ENCODE data around the gene TMEM272.

Gene TMEM272

GRCh38 chr13:51811920-51812451 is 33.0 kb downstream of the TMEM272 start:
- H3K4me3 ChIP-seq (ENCODE audit: control insufficient read depth, low read depth, low read length) = no peak overlapping the region
- no peak for TF ChIP-seq CTCF (IDR thresholded peaks at IDR 0.05; ENCODE audit: control insufficient read depth, insufficient read depth, low read depth, low read length, missing control alignments)
- no peak for DNase-seq (ENCODE audit: low read depth)

- no peak for TF ChIP-seq CTCF (IDR thresholded peaks at IDR 0.05; ENCODE audit: control insufficient read depth, insufficient read depth, low read depth, low read length, missing control alignments)
- H3K4me3 ChIP-seq (ENCODE audit: control insufficient read depth, low read depth, low read length) = no peak overlapping the region
- no peak for DNase-seq (ENCODE audit: low read depth)
Observed at GRCh38 chr13:51811046-51811445, 33.9 kb downstream of the TMEM272 start.

- TF ChIP-seq CTCF (IDR thresholded peaks at IDR 0.05; ENCODE audit: control insufficient read depth, insufficient read depth, low read depth, low read length, missing control alignments) = no peak
- no peak for DNase-seq (ENCODE audit: low read depth)
- no peak overlapping the region for H3K4me3 ChIP-seq (ENCODE audit: control insufficient read depth, low read depth, low read length)
Observed at GRCh38 chr13:51808811-51809210, 36.2 kb downstream of the TMEM272 start.

- TF ChIP-seq CTCF (IDR thresholded peaks at IDR 0.05; ENCODE audit: control insufficient read depth, insufficient read depth, low read depth, low read length, missing control alignments) = no peak
- DNase-seq (ENCODE audit: low read depth) = no peak
- H3K4me3 ChIP-seq (ENCODE audit: control insufficient read depth, low read depth, low read length) = no peak overlapping the region
Observed at GRCh38 chr13:51807041-51807440, 37.9 kb downstream of the TMEM272 start.

- DNase-seq (ENCODE audit: low read depth) = no peak
- H3K4me3 ChIP-seq (ENCODE audit: control insufficient read depth, low read depth, low read length) = no peak overlapping the region
- TF ChIP-seq CTCF (IDR thresholded peaks at IDR 0.05; ENCODE audit: control insufficient read depth, insufficient read depth, low read depth, low read length, missing control alignments) = no peak
Observed at GRCh38 chr13:51806566-51806965, 38.4 kb downstream of the TMEM272 start.

GRCh38 chr13:51805925-51806324 is 39.1 kb downstream of the TMEM272 start:
- DNase-seq (ENCODE audit: low read depth) = no peak
- TF ChIP-seq CTCF (IDR thresholded peaks at IDR 0.05; ENCODE audit: control insufficient read depth, insufficient read depth, low read depth, low read length, missing control alignments) = no peak
- no peak overlapping the region for H3K4me3 ChIP-seq (ENCODE audit: control insufficient read depth, low read depth, low read length)

GRCh38 chr13:51805313-51805712 is 39.7 kb downstream of the TMEM272 start:
- DNase-seq (ENCODE audit: low read depth) = no peak
- no peak overlapping the region for H3K4me3 ChIP-seq (ENCODE audit: control insufficient read depth, low read depth, low read length)
- no peak for TF ChIP-seq CTCF (IDR thresholded peaks at IDR 0.05; ENCODE audit: control insufficient read depth, insufficient read depth, low read depth, low read length, missing control alignments)

All from AG09309 (cell line).